Astrocyte (in vitro differentiated cells and primary cell): Measurements from ENCODE around the gene PNPLA6.

Experiments used
- EZH2 ChIP-seq: IDR thresholded peaks from 2 replicates; pipeline ENCODE4 v1.6.1; 2012; ENCODE audit warnings: mild to moderate bottlenecking, low read length, inconsistent platforms; ENCODE audit not compliant: insufficient read depth
- TF ChIP-seq, protein P1 (sequence below): IDR thresholded peaks from 2 replicates; pipeline ENCODE4 v1.5.1; 2011; ENCODE audit warnings: low read depth, mild to moderate bottlenecking, inconsistent platforms, low read length, moderate library complexity; ENCODE audit not compliant: insufficient read depth

DNA sequence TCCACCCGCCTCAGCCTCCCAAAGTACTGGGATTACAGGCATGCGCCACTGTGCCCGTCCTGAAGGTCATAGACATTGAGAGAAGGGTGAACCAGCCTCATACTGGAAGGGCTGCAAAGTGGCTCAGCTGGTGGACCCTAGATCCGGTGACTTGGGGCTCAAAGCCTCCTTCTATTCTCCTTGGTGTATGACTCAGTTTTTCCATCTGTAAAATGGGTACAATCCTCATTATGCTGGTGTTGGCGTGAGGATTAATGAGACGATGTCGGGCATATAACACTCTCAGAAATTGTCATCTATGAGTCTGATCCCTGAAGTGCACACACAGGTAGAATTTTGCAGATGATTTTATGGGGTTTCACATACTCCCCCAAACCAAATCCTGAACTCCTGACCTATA, 54.3 kb downstream of the PNPLA6 start:
- TF ChIP-seq, protein P1, sequence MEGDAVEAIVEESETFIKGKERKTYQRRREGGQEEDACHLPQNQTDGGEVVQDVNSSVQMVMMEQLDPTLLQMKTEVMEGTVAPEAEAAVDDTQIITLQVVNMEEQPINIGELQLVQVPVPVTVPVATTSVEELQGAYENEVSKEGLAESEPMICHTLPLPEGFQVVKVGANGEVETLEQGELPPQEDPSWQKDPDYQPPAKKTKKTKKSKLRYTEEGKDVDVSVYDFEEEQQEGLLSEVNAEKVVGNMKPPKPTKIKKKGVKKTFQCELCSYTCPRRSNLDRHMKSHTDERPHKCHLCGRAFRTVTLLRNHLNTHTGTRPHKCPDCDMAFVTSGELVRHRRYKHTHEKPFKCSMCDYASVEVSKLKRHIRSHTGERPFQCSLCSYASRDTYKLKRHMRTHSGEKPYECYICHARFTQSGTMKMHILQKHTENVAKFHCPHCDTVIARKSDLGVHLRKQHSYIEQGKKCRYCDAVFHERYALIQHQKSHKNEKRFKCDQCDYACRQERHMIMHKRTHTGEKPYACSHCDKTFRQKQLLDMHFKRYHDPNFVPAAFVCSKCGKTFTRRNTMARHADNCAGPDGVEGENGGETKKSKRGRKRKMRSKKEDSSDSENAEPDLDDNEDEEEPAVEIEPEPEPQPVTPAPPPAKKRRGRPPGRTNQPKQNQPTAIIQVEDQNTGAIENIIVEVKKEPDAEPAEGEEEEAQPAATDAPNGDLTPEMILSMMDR, result no peak
- TF ChIP-seq EZH2, result no peak
